Spleen (tissue), 11 donors: ENCODE measurements around the gene RTF1. TPM values are rescaled to one million over a fixed set of nuclear protein-coding genes. Genes with fewer than 3 reads are reported as not detected.

Experiments
- DNase-seq: peaks from one replicate; pipeline ENCODE4 v3.0.0-alpha.2; 2020
- H3K27ac ChIP-seq, 8 donors: fragments of 200-600 bp; sonication (generic) in 7 of 8; 1 replicate in 4 of 8; 2 replicates in 4 of 8; pipeline versions ENCODE4 v1.5.0 to v1.8.0; 2016 to 2021; ENCODE audit warnings: inconsistent platforms in 4 of 8, mild to moderate bottlenecking in 4 of 8, moderate library complexity in 1 of 8
- H3K27me3 ChIP-seq, 7 donors: fragments of 200-600 bp; sonication (generic) in 6 of 7; replicated peaks in 1 of 7; 1 replicate in 4 of 7; 2 replicates in 3 of 7; pipeline versions ENCODE4 v1.5.0 to v1.8.0; 2016 to 2021; ENCODE audit warnings: inconsistent platforms in 3 of 7, mild to moderate bottlenecking in 1 of 7
- H3K36me3 ChIP-seq, 6 donors: fragments of 200-600 bp; sonication (generic) in 5 of 6; 1 replicate in 4 of 6; 2 replicates in 2 of 6; pipeline versions ENCODE4 v1.5.0 to v1.8.0; 2016 to 2021; ENCODE audit warnings: inconsistent platforms in 2 of 6
- H3K4me1 ChIP-seq, 6 donors: fragments of 200-600 bp; sonication (generic) in 5 of 6; 1 replicate in 3 of 6; 2 replicates in 3 of 6; pipeline versions ENCODE4 v1.5.0 to v1.8.0; 2016 to 2021; ENCODE audit warnings: inconsistent platforms in 3 of 6
- H3K4me3 ChIP-seq, 8 donors: fragments of 200-600 bp; sonication (generic) in 7 of 8; 1 replicate in 4 of 8; 2 replicates in 4 of 8; pipeline versions ENCODE4 v1.5.0 to v1.8.0; 2016 to 2021; ENCODE audit warnings: inconsistent platforms in 4 of 8, mild to moderate bottlenecking in 4 of 8, moderate library complexity in 2 of 8
- H3K9me3 ChIP-seq, 8 donors: fragments of 200-600 bp; sonication (generic) in 7 of 8; 1 replicate in 4 of 8; 2 replicates in 4 of 8; pipeline versions ENCODE4 v1.5.0 to v1.8.0; 2016 to 2021; ENCODE audit warnings: inconsistent platforms in 4 of 8
- CTCF ChIP-seq, 11 experiments: fragments of 200-600 bp in 7 of 11; fragments of 450-650 bp in 4 of 11; sonication (generic) in 4 of 11; IDR thresholded peaks in 8 of 11; conservative IDR thresholded peaks in 3 of 11; 1 replicate in 7 of 11; 2 replicates in 4 of 11; pipeline versions ENCODE4 v1.4.0 to v1.8.0; 2016 to 2021; ENCODE audit warnings: antibody characterized with exemption in 11 of 11, inconsistent platforms in 4 of 11, mild to moderate bottlenecking in 1 of 11
- POLR2A ChIP-seq, 3 donors: fragments of 450-650 bp; IDR thresholded peaks; one replicate each; pipeline ENCODE4 v1.5.1; 2017; ENCODE audit warnings: antibody characterized with exemption in 3 of 3, mild to moderate bottlenecking in 1 of 3
- POLR2AphosphoS5 ChIP-seq, 3 donors: sonication (generic); formaldehyde crosslinking; IDR thresholded peaks; one replicate each; pipeline ENCODE4 v1.5.1; 2017; ENCODE audit warnings: antibody characterized with exemption in 3 of 3
- WGBS, 5 donors: extraction: QIAGEN DNeasy Blood & Tissue Kit in 3 of 5; methylation state at CpG; one replicate each; pipeline versions ENCODE4 v1.1.5 to v1.1.7; 2013 to 2018; 5-methylcytosine and 5-hydroxymethylcytosine counted together
- intact Hi-C: fragments of 100-400 bp; cut with DNase I; formaldehyde crosslinking; loops from one replicate; pipeline ENCODE4 v1.15.0; 2023; ENCODE audit warnings: low total_unique reads
- polyA plus RNA-seq, 3 donors: library from polyadenylated mRNA; stranded (reverse); fragments of 200-250 nt; gene quantifications; one replicate each; pipeline ENCODE4 v1.2.1, GENCODE V29; 2013
- total RNA-seq, 7 donors: library from RNA; depleted of rRNA in 3 of 7; stranded (reverse); fragments of >200 nt in 3 of 7; fragmentation: NEBNext Ultra II Directional in 4 of 7; extraction: Animal tissue kit (Norgen Biotek cat#: 25700) in 4 of 7; gene quantifications; one replicate each; pipeline versions ENCODE4 v1.1.0 to v1.2.1, GENCODE V29; 2016 to 2021
- donor health status: healthy with polysubstance abuse.
- donor health status: DM: no; HTN: no; CAD: no; lungs with moderate emphysema.
- donor health status: DM: no; HTN: no; CAD: no.
- donor health status: Bipolar disorder and iron deficiency.
- donor health status: healthy.
- donor health status: DM: no; HTN: no; CAD: no.
- donor health status: DM: yes; HTN: yes; CAD: no.

The RTF1 gene
- total and polyA plus RNA-seq, 10 donors, result 14.2 to 71.3 (median 32.0) TPM

DNA sequence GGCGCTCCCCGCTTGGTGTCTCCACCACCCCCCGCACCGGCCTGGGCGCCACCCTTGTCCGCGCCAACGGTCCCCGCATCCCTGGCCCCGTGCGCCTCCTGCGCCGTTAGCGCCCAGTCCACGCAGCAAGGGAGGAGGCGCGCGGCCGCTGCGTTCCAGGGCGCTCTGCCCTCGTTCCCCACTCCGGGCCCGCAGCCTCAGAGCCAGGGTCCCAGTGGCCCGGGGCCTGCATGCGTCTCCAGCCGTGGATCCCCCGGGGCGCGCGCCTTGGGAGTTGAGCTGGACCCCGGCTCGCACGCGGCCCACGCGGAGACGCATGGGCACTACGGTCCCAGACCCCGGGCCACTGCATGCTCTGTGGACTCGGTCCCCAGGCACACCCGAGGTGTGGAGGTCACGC, 69.4 kb downstream of the RTF1 start:
- Histone ChIP-seq H3K4me1 (peaks cover 0 to 15% (median 13%) of the 10 kb centered on the region in 6 donors), H3K4me3 (no peak overlapping the region), H3K9me3 (no peaks in the 10 kb centered on the region), H3K27ac (no peak overlapping the region), H3K36me3 (peaks cover 0 to 25% (median 7%) of the 10 kb centered on the region in 6 donors), H3K27me3 (peaks cover 0 to 16% (median 4%) of the 10 kb centered on the region in 7 donors)
- intact Hi-C loops, result no loop called here
- TF ChIP-seq CTCF (IDR thresholded peaks at IDR 0.05 in 8 of 11, conservative IDR thresholded peaks at IDR 0.05 in 3 of 11) (no peak), POLR2AphosphoS5 (IDR thresholded peaks at IDR 0.05) (peak in 1 of 3 donors; percentile 12)
- 86 to 92% (median 90%) methylated on average over 24 to 43 of the region's 43 CpGs for WGBS, 5 donors
- peak; percentile 64 for DNase-seq

GRCh38 chr15:41487381-41487780, 70.5 kb downstream of the RTF1 start:
- Histone ChIP-seq H3K4me1 (peaks cover under 1 to 22% (median 15%) of the 10 kb centered on the region in 6 donors), H3K27me3 (peaks cover 0 to 27% (median 10%) of the 10 kb centered on the region in 7 donors), H3K9me3 (no peaks in the 10 kb centered on the region), H3K36me3 (peaks cover 0 to 14% (median 0%) of the 10 kb centered on the region in 6 donors), H3K27ac (no peak overlapping the region), H3K4me3 (no peak overlapping the region)
- 69 to 86% (median 79%) methylated on average over 9 of the region's 9 CpGs for WGBS, 5 donors
- no peak for DNase-seq
- TF ChIP-seq CTCF (IDR thresholded peaks at IDR 0.05 in 8 of 11, conservative IDR thresholded peaks at IDR 0.05 in 3 of 11) (no peak), POLR2AphosphoS5 (IDR thresholded peaks at IDR 0.05) (no peak)
- intact Hi-C loops, result no loop called here

DNA sequence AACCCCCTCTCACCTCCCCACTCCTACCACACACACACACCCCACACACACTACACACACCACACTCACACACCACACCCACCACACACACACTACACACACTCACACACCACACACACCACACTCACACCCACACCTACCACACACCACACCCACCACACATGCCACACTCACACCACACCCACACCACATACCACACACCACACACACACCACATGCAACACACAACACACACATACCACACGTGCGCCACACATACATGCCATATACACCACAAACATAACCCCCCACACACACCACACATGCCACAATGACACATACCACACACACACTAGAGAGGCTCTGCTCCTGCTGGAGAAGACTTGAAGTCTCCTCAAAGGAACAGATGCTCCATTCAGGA, 70.9 kb downstream of the RTF1 start:
- H3K4me3 ChIP-seq, result no peak overlapping the region
- peaks cover 0 to 10% (median 0%) of the 10 kb centered on the region in 6 donors for H3K36me3 ChIP-seq
- DNase-seq, result no peak
- TF ChIP-seq POLR2A (IDR thresholded peaks at IDR 0.05) (no peak), POLR2AphosphoS5 (IDR thresholded peaks at IDR 0.05) (no peak), CTCF (IDR thresholded peaks at IDR 0.05 in 8 of 11, conservative IDR thresholded peaks at IDR 0.05 in 3 of 11) (no peak)
- H3K4me1 ChIP-seq, result peaks cover 5 to 24% (median 17%) of the 10 kb centered on the region in 6 donors
- intact Hi-C loops, result no loop called here
- 79 to 90% (median 88%) methylated on average over 2 of the region's 2 CpGs for WGBS, 5 donors
- H3K9me3 ChIP-seq, result no peaks in the 10 kb centered on the region
- no peak overlapping the region for H3K27ac ChIP-seq
- peaks cover 0 to 32% (median 14%) of the 10 kb centered on the region in 7 donors for H3K27me3 ChIP-seq

DNA sequence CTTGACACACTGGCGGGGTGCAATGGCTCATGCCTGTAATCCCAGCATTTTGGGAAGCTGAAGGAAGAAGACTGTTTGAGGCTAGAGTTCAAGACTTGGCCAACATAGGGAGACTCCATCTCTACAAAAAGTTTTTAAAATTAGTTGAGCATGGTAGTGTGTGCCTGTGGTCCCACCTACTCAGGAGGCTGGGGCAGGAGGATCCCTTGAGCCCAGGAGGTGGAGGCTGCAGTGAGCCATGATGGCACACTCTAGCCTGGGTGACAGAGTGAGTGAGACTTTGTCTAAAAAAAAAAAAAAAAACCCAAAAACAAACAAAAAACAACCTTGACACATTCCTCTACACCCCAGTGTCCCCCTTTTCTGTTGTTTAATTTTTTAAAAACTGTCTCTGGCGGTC, 72.7 kb downstream of the RTF1 start:
- H3K9me3 ChIP-seq, result no peaks in the 10 kb centered on the region
- intact Hi-C loops, result no loop called here
- H3K27ac ChIP-seq, result no peak overlapping the region
- H3K36me3 ChIP-seq, result no peaks in the 10 kb centered on the region
- peaks cover 16 to 27% (median 19%) of the 10 kb centered on the region in 6 donors for H3K4me1 ChIP-seq
- no peak for DNase-seq
- peaks cover 0 to 50% (median 30%) of the 10 kb centered on the region in 7 donors for H3K27me3 ChIP-seq
- no peak overlapping the region for H3K4me3 ChIP-seq
- no peak for TF ChIP-seq POLR2AphosphoS5 (IDR thresholded peaks at IDR 0.05)
- no peak for TF ChIP-seq POLR2A (IDR thresholded peaks at IDR 0.05)
- TF ChIP-seq CTCF (IDR thresholded peaks at IDR 0.05 in 8 of 11, conservative IDR thresholded peaks at IDR 0.05 in 3 of 11), result no peak
- 96 to 100% (median 98%) methylated on average over 2 of the region's 2 CpGs for WGBS, 5 donors
